Keratinocyte (primary cell): ENCODE results near the gene PIGZ. TPM values are rescaled to one million over a fixed set of nuclear protein-coding genes. Genes with fewer than 3 reads are reported as not detected.

ENCODE experiments used
- DNase-seq: peaks from one replicate; pipeline ENCODE4 v3.0.0-alpha.2; 2011; ENCODE audit warnings: low read depth, missing footprints, low spot score
- FAIRE-seq: peaks from 2 replicates; lab custom pipeline; 2011; peaks lifted over from hg19 to GRCh38; lab: Jason Lieb, UNC
- H2AFZ ChIP-seq: 2 replicates; pipeline ENCODE4 v1.6.0; 2012; ENCODE audit warnings: low read length, control low read depth, inconsistent platforms; ENCODE audit not compliant: control insufficient read depth
- H3K27ac ChIP-seq: 2 replicates; pipeline ENCODE4 v1.5.1; 2011; ENCODE audit warnings: low read length; ENCODE audit not compliant: control insufficient read depth, insufficient read depth
- H3K27me3 ChIP-seq: 3 replicates; pipeline ENCODE4 v1.6.0; 2011; ENCODE audit warnings: low read length; ENCODE audit not compliant: control insufficient read depth, insufficient read depth; ENCODE audit errors: extremely low read depth
- H3K36me3 ChIP-seq, 2 experiments: 2 replicates in 1 of 2; 3 replicates in 1 of 2; pipeline ENCODE4 v1.5.1; 2011; ENCODE audit warnings: low read length in 2 of 2, mild to moderate bottlenecking in 1 of 2; ENCODE audit not compliant: control insufficient read depth in 2 of 2, insufficient read depth in 2 of 2; ENCODE audit errors: extremely low read depth in 1 of 2
- H3K4me1 ChIP-seq: 3 replicates; pipeline ENCODE4 v1.5.1; 2011; ENCODE audit warnings: low read length; ENCODE audit not compliant: control insufficient read depth, insufficient read depth; ENCODE audit errors: extremely low read depth
- H3K4me2 ChIP-seq: 3 replicates; pipeline ENCODE4 v1.6.0; 2011; ENCODE audit warnings: low read depth, low read length; ENCODE audit not compliant: control insufficient read depth, insufficient read depth; ENCODE audit errors: extremely low read depth
- H3K4me3 ChIP-seq, 3 experiments: fragments of 200-600 bp in 1 of 3; sonication (generic) in 1 of 3; 2 replicates in 2 of 3; 3 replicates in 1 of 3; pipeline ENCODE4 v1.5.1; 2011 to 2016; ENCODE audit warnings: low read length in 3 of 3, mild to moderate bottlenecking in 3 of 3, control low read depth in 2 of 3, inconsistent platforms in 1 of 3, low read depth in 1 of 3, mixed read lengths in 1 of 3, mixed run types in 1 of 3, moderate library complexity in 1 of 3; ENCODE audit not compliant: control insufficient read depth in 2 of 3, insufficient read depth in 2 of 3; ENCODE audit errors: extremely low read depth in 1 of 3
- H3K79me2 ChIP-seq: 2 replicates; pipeline ENCODE4 v1.6.0; 2012; ENCODE audit warnings: low read length; ENCODE audit not compliant: control insufficient read depth, insufficient read depth
- H3K9ac ChIP-seq: 3 replicates; pipeline ENCODE4 v1.6.0; 2011; ENCODE audit warnings: low read length; ENCODE audit not compliant: control insufficient read depth, insufficient read depth; ENCODE audit errors: extremely low read depth
- H3K9me1 ChIP-seq: 3 replicates; pipeline ENCODE4 v1.6.0; 2011; ENCODE audit warnings: low read length; ENCODE audit not compliant: control insufficient read depth, insufficient read depth; ENCODE audit errors: extremely low read depth
- H3K9me3 ChIP-seq: 2 replicates; pipeline ENCODE4 v1.5.1; 2012; ENCODE audit warnings: low read depth, low read length; ENCODE audit not compliant: control insufficient read depth
- H4K20me1 ChIP-seq: 3 replicates; pipeline ENCODE4 v1.6.0; 2011; ENCODE audit warnings: low read length; ENCODE audit not compliant: control insufficient read depth, insufficient read depth; ENCODE audit errors: extremely low read depth
- CTCF ChIP-seq, 3 experiments: IDR thresholded peaks in 1 of 3; conservative IDR thresholded peaks in 1 of 3; optimal IDR thresholded peaks in 1 of 3; 2 replicates in 2 of 3; 3 replicates in 1 of 3; pipeline versions ENCODE3 to v1.5.1; 2011; ENCODE audit warnings: low read length in 3 of 3, mild to moderate bottlenecking in 3 of 3, moderate library complexity in 2 of 3, control low read depth in 1 of 3, inconsistent platforms in 1 of 3; ENCODE audit not compliant: insufficient read depth in 2 of 3; ENCODE audit errors: extremely low read depth in 1 of 3
- EZH2 ChIP-seq: IDR thresholded peaks from one replicate; pipeline ENCODE4 v1.6.1; 2012; ENCODE audit warnings: inconsistent platforms, mild to moderate bottlenecking, low read length, moderate library complexity
- dilution Hi-C: fragments of 300-500 bp; cut with MboI; formaldehyde crosslinking; loops from one replicate; pipeline ENCODE4 v1.7.0; 2020; ENCODE audit warnings: low sequenced_read_pairs; ENCODE audit not compliant: extremely low pct_ligation_motif_present
- polyA plus RNA-seq, 5 experiments: library from polyadenylated mRNA; depleted of rRNA in 3 of 5; stranded (reverse) in 3 of 5; stranded (forward) in 1 of 5; unstranded in 1 of 5; fragments of >200 nt; gene quantifications; 1 replicate in 1 of 5; 2 replicates in 3 of 5; 3 replicates in 1 of 5; pipeline versions ENCODE4 v1.2.1 to v1.2.3, GENCODE V29; 2011 to 2012; ENCODE audit warnings: missing spikeins in 2 of 5, low read depth in 1 of 5, low replicate concordance in 1 of 5

The PIGZ gene
- polyA plus RNA-seq, 1 donor (not counting 4 experiments of a cell fraction or from before 2014, with no cell fraction given): 1.4 TPM

- dilution Hi-C loops: no loop called here
Measured at GRCh38 chr3:197001972-197002700, 33.5 kb upstream of the PIGZ start.

GRCh38 chr3:197001106-197001971 is 32.7 kb upstream of the PIGZ start:
- Histone ChIP-seq H2AFZ (peak overlapping the region; percentile 67), H3K4me1 (peaks cover 28% of the 10 kb centered on the region), H3K27me3 (no peaks in the 10 kb centered on the region), H3K27ac (peak overlapping the region; percentile 18), H3K4me3 (peak overlapping the region in 1 of 3 experiments; percentile 5), H3K79me2 (no peaks in the 10 kb centered on the region), H3K9me3 (no peaks in the 10 kb centered on the region), H3K9ac (peak overlapping the region; percentile 57), H3K36me3 (no peaks in the 10 kb centered on the region), H4K20me1 (no peaks in the 10 kb centered on the region), H3K4me2 (peak overlapping the region; percentile 65), H3K9me1 (no peaks in the 10 kb centered on the region)
- FAIRE-seq: no peak
- DNase-seq: no peak
- TF ChIP-seq CTCF (optimal IDR thresholded peaks at IDR 0.05 in 1 of 3, IDR thresholded peaks at IDR 0.05 in 1 of 3, conservative IDR thresholded peaks at IDR 0.05 in 1 of 3; ENCODE audit: extremely low read depth in 1 of 3, insufficient read depth in 2 of 3, low read length in 3 of 3) (no peak), EZH2 (no peak)
- dilution Hi-C loops: no loop called here

More at GRCh38 chr3:197001972-197002700, 33.5 kb upstream of the PIGZ start:
- Histone ChIP-seq H3K9me3 (no peaks in the 10 kb centered on the region), H3K4me3 (peak overlapping the region; percentile 4 to 17 (median 5)), H3K79me2 (no peaks in the 10 kb centered on the region), H3K36me3 (no peaks in the 10 kb centered on the region), H2AFZ (peak overlapping the region; percentile 67), H3K27ac (peak overlapping the region; percentile 18), H3K9me1 (no peaks in the 10 kb centered on the region), H3K27me3 (no peaks in the 10 kb centered on the region), H3K4me2 (peak overlapping the region; percentile 65), H4K20me1 (no peaks in the 10 kb centered on the region), H3K9ac (peak overlapping the region; percentile 57), H3K4me1 (peaks cover 20% of the 10 kb centered on the region)
- DNase-seq (no peak), FAIRE-seq (no peak)
- no peak for TF ChIP-seq EZH2
- TF ChIP-seq CTCF (optimal IDR thresholded peaks at IDR 0.05 in 1 of 3, IDR thresholded peaks at IDR 0.05 in 1 of 3, conservative IDR thresholded peaks at IDR 0.05 in 1 of 3; ENCODE audit: extremely low read depth in 1 of 3, insufficient read depth in 2 of 3, low read length in 3 of 3): no peak
